Endothelial cell of umbilical vein (primary cell): ENCODE data around the gene BLM. TPM values are rescaled to one million over a fixed set of nuclear protein-coding genes. Genes with fewer than 3 reads are reported as not detected.

Experiments
- BruUV-seq: library from RNA; stranded (reverse); fragments of 400-500 nt; replicated peaks from 2 replicates; lab custom pipeline; 2021; lab: Mats Ljungman, UMichigan
- CTCF ChIA-PET: fragments of 300-600, 350-600 bp; sonication (Branson Sonifier 250); formaldehyde crosslinking; loops from one replicate; lab custom pipeline; 2021; ENCODE audit warnings: antibody characterized with exemption, inconsistent platforms; lab: Charles Lee
- POLR2A ChIA-PET: fragments of 300-600, 350-600 bp; sonication (Branson Sonifier 250); formaldehyde crosslinking; loops from one replicate; lab custom pipeline; 2021; ENCODE audit warnings: antibody characterized with exemption, inconsistent platforms; lab: Charles Lee
- DNase-seq: peaks from one replicate; pipeline ENCODE4 v3.0.0-alpha.2; 2011; ENCODE audit warnings: low read depth, low spot score
- FAIRE-seq: peaks from 2 replicates; lab custom pipeline; 2011; peaks lifted over from hg19 to GRCh38; lab: Jason Lieb, UNC
- H2AFZ ChIP-seq: 2 replicates; pipeline ENCODE4 v1.6.0; 2012; ENCODE audit warnings: low read depth, low read length, control low read depth, inconsistent platforms
- H3K27ac ChIP-seq: 2 replicates; pipeline ENCODE4 v1.5.1; 2011; ENCODE audit warnings: low read depth, mild to moderate bottlenecking, control low read depth, low read length, moderate library complexity; ENCODE audit not compliant: insufficient read depth
- H3K27me3 ChIP-seq, 2 experiments: 2 replicates each; pipeline versions ENCODE4 v1.6.0 to v1.6.1; 2011; ENCODE audit warnings: low read length in 2 of 2, mixed read lengths in 1 of 2; ENCODE audit not compliant: control insufficient read depth in 2 of 2, insufficient read depth in 2 of 2
- H3K36me3 ChIP-seq, 2 experiments: 2 replicates in 1 of 2; 3 replicates in 1 of 2; pipeline ENCODE4 v1.5.1; 2011; ENCODE audit warnings: low read length in 2 of 2, mild to moderate bottlenecking in 1 of 2, moderate library complexity in 1 of 2; ENCODE audit not compliant: control insufficient read depth in 2 of 2, insufficient read depth in 2 of 2; ENCODE audit errors: extremely low read depth in 1 of 2
- H3K4me1 ChIP-seq: 3 replicates; pipeline ENCODE4 v1.5.1; 2011; ENCODE audit warnings: mild to moderate bottlenecking, low read length; ENCODE audit not compliant: control insufficient read depth, insufficient read depth; ENCODE audit errors: extremely low read depth
- H3K4me2 ChIP-seq: 2 replicates; pipeline ENCODE4 v1.6.1; 2011; ENCODE audit warnings: low read length, control low read depth, mixed read lengths; ENCODE audit not compliant: insufficient read depth
- H3K4me3 ChIP-seq, 3 experiments: fragments of 200-600 bp in 1 of 3; sonication (generic), shearing (Covaris generic) in 1 of 3; replicated peaks in 1 of 3; 2 replicates each; pipeline ENCODE4 v1.5.1; 2011 to 2016; ENCODE audit warnings: control low read depth in 3 of 3, low read length in 3 of 3, mild to moderate bottlenecking in 2 of 3, inconsistent platforms in 1 of 3, low read depth in 1 of 3, moderate library complexity in 1 of 3; ENCODE audit not compliant: insufficient read depth in 1 of 3
- H3K79me2 ChIP-seq: 2 replicates; pipeline ENCODE4 v1.6.0; 2012; ENCODE audit warnings: low read length, inconsistent platforms; ENCODE audit not compliant: control insufficient read depth, insufficient read depth
- H3K9ac ChIP-seq: replicated peaks from 2 replicates; pipeline ENCODE3; 2011; ENCODE audit warnings: low read length, control low read depth; ENCODE audit not compliant: insufficient read depth; ENCODE audit errors: extremely low read depth
- H3K9me1 ChIP-seq: replicated peaks from 3 replicates; pipeline ENCODE4 v1.6.0; 2011; ENCODE audit warnings: mild to moderate bottlenecking, low read length; ENCODE audit not compliant: control insufficient read depth, insufficient read depth; ENCODE audit errors: extremely low read depth
- H3K9me3 ChIP-seq: replicated peaks from 2 replicates; pipeline ENCODE4 v1.5.1; 2012; ENCODE audit warnings: low read length, inconsistent platforms; ENCODE audit not compliant: control insufficient read depth, insufficient read depth
- H4K20me1 ChIP-seq: replicated peaks from 2 replicates; pipeline ENCODE3; 2011; ENCODE audit warnings: mild to moderate bottlenecking, low read length; ENCODE audit not compliant: control insufficient read depth, insufficient read depth; ENCODE audit errors: extremely low read depth
- EZH2 ChIP-seq: IDR thresholded peaks from 2 replicates; pipeline ENCODE4 v1.6.1; 2012; ENCODE audit warnings: borderline replicate concordance, low read depth, mild to moderate bottlenecking, moderate library complexity, low read length, inconsistent platforms; ENCODE audit not compliant: severe bottlenecking
- FOS ChIP-seq: IDR thresholded peaks from 2 replicates; pipeline ENCODE4 v1.6.1; 2011; ENCODE audit warnings: mild to moderate bottlenecking, low read length, moderate library complexity, borderline replicate concordance; ENCODE audit not compliant: insufficient read depth
- GATA2 ChIP-seq: IDR thresholded peaks from 2 replicates; pipeline ENCODE4 v1.7.0; 2011; ENCODE audit warnings: low read depth, mild to moderate bottlenecking, moderate library complexity, mixed read lengths, low read length; ENCODE audit not compliant: insufficient read length, insufficient read depth
- JUN ChIP-seq: IDR thresholded peaks from 2 replicates; pipeline ENCODE4 v1.6.1; 2011; ENCODE audit warnings: borderline replicate concordance, low read depth; ENCODE audit not compliant: insufficient read length, insufficient read depth
- MYC ChIP-seq: IDR thresholded peaks from one replicate; pipeline ENCODE4 v1.6.1; 2011; ENCODE audit warnings: mild to moderate bottlenecking, low read depth, low read length
- POLR2A ChIP-seq: IDR thresholded peaks from 2 replicates; pipeline ENCODE4 v1.6.1; 2012; ENCODE audit warnings: low read depth, mild to moderate bottlenecking, control low read depth, low read length
- POLR2AphosphoS5 ChIP-seq: IDR thresholded peaks from 2 replicates; pipeline ENCODE4 v1.6.1; 2012; ENCODE audit warnings: low read depth, mild to moderate bottlenecking, control low read depth, low read length, moderate library complexity; ENCODE audit not compliant: insufficient read depth
- dilution Hi-C: fragments of 300-500 bp; cut with MboI; formaldehyde crosslinking; loops from one replicate; pipeline ENCODE4 v1.15.0; 2019; ENCODE audit warnings: low sequenced_read_pairs; ENCODE audit not compliant: extremely low pct_ligation_motif_present
- intact Hi-C: fragments of 100-400 bp; cut with micrococcal nuclease; formaldehyde crosslinking; loops from one replicate; pipeline ENCODE4 v1.10.0; 2022
- polyA plus RNA-seq, 4 experiments: library from polyadenylated mRNA; depleted of rRNA in 3 of 4; stranded (reverse) in 3 of 4; unstranded in 1 of 4; fragments of >200 nt; gene quantifications; 2 replicates each; pipeline versions ENCODE4 v1.2.1 to v1.2.3, GENCODE V29; 2011 to 2012; ENCODE audit warnings: missing spikeins in 1 of 4
- total RNA-seq: library from RNA; stranded (reverse); gene quantifications from 2 replicates; pipeline ENCODE4 v1.2.3, GENCODE V29; 2021
- TF ChIP-seq, protein P1 (sequence below): IDR thresholded peaks from 2 replicates; pipeline ENCODE4 v1.6.1; 2011; ENCODE audit not compliant: insufficient read depth, insufficient read length
- TF ChIP-seq, protein P2 (sequence below), 2 donors: IDR thresholded peaks; 1 replicate in 1 of 2; 2 replicates in 1 of 2; pipeline ENCODE4 v1.5.1; 2011; ENCODE audit warnings: low read length in 2 of 2, mild to moderate bottlenecking in 2 of 2, moderate library complexity in 2 of 2, control low read depth in 1 of 2, inconsistent platforms in 1 of 2, low read depth in 1 of 2; ENCODE audit not compliant: insufficient read depth in 1 of 2; ENCODE audit errors: extremely low read depth in 1 of 2

The BLM gene
- total and polyA plus RNA-seq, 2 donors (not counting 3 experiments of a cell fraction or from before 2014, with no cell fraction given) = 3.8 to 17.3 TPM

DNA sequence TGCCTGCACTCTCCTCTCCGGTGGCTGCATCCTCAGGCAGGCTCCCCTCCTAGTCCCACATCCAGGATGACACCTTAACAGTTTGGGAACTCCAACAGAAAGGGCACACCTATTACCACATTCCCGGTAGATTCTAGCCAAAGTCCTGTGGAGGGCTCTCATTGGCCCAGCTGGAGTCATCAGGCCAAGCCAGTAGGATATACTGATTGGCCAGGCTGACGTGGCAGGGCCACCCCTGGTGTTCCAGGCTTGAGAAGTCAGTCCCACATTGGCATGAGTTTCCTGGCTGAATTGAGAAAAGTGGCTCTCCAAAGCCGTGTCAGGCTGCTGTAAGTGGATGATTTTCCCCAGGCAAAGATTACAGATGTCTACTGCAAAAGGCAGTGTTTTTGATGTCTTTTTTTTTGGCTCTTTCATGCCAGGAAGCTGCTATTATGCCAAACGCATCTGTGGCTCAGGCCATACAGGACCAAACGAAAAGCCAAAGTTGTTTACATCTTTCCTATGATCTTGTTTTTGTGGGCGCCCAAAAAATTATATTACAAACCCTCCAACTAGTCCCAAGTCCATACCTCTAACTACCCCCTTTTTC lies 6.6 kb upstream of the BLM start:
- Histone ChIP-seq H3K36me3 (no peaks in the 10 kb centered on the region), H3K4me2 (no peak overlapping the region), H3K4me1 (no peaks in the 10 kb centered on the region), H3K27ac (no peak overlapping the region), H2AFZ (no peak overlapping the region), H3K4me3 (no peak overlapping the region), H3K9me1 (no peaks in the 10 kb centered on the region), H4K20me1 (no peaks in the 10 kb centered on the region), H3K79me2 (no peaks in the 10 kb centered on the region), H3K9me3 (no peaks in the 10 kb centered on the region), H3K27me3 (no peaks in the 10 kb centered on the region), H3K9ac (no peak overlapping the region)
- POLR2A ChIA-PET = no interaction called here
- intact Hi-C loops (no loop called here), dilution Hi-C loops (no loop called here)
- FAIRE-seq (no peak), DNase-seq (no peak)
- no peak for TF ChIP-seq MYC
- no peak for TF ChIP-seq EZH2
- TF ChIP-seq FOS = no peak
- TF ChIP-seq GATA2 = no peak
- TF ChIP-seq POLR2AphosphoS5 = no peak
- no peak for TF ChIP-seq POLR2A
- TF ChIP-seq, protein P1, sequence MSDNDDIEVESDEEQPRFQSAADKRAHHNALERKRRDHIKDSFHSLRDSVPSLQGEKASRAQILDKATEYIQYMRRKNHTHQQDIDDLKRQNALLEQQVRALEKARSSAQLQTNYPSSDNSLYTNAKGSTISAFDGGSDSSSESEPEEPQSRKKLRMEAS = no peak
- TF ChIP-seq JUN = no peak
- TF ChIP-seq, protein P2, sequence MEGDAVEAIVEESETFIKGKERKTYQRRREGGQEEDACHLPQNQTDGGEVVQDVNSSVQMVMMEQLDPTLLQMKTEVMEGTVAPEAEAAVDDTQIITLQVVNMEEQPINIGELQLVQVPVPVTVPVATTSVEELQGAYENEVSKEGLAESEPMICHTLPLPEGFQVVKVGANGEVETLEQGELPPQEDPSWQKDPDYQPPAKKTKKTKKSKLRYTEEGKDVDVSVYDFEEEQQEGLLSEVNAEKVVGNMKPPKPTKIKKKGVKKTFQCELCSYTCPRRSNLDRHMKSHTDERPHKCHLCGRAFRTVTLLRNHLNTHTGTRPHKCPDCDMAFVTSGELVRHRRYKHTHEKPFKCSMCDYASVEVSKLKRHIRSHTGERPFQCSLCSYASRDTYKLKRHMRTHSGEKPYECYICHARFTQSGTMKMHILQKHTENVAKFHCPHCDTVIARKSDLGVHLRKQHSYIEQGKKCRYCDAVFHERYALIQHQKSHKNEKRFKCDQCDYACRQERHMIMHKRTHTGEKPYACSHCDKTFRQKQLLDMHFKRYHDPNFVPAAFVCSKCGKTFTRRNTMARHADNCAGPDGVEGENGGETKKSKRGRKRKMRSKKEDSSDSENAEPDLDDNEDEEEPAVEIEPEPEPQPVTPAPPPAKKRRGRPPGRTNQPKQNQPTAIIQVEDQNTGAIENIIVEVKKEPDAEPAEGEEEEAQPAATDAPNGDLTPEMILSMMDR (IDR thresholded peaks at IDR 0.05; ENCODE audit: extremely low read depth in 1 of 2, insufficient read depth in 1 of 2, low read depth in 1 of 2, low read length in 2 of 2) = no peak
- CTCF ChIA-PET = no interaction called here
- no TSS peak for BruUV-seq
